ENCODE data around the gene ANKRD7.

- TF ChIP-seq POLR2A (IDR thresholded peaks at IDR 0.05) (no peak), CTCF (IDR thresholded peaks at IDR 0.05) (no peak)
Measured at GRCh38 chr7:118288098-118288497, 63.6 kb downstream of the ANKRD7 start.
